Hepatocyte (in vitro differentiated cells): ENCODE results near the gene CLP1. TPM values are rescaled to one million over a fixed set of nuclear protein-coding genes. Genes with fewer than 3 reads are reported as not detected.
A peak's percentile ranks its signal among the peaks of the same experiment; 100 is the strongest.

Source experiments
- DNase-seq: peaks from one replicate; pipeline ENCODE4 v3.0.0-alpha.2; 2016; ENCODE audit warnings: low spot score
- H2AFZ ChIP-seq: fragments of 200-600 bp; sonication (generic); 2 replicates; pipeline ENCODE4 v1.6.0; 2016; ENCODE audit warnings: antibody characterized with exemption, mild to moderate bottlenecking
- H3K27ac ChIP-seq: fragments of 200-600 bp; sonication (generic); 2 replicates; pipeline ENCODE4 v1.5.1; 2016; ENCODE audit warnings: mild to moderate bottlenecking
- H3K27me3 ChIP-seq: fragments of 200-600 bp; sonication (generic); 2 replicates; pipeline ENCODE4 v1.6.1; 2016
- H3K36me3 ChIP-seq: fragments of 200-600 bp; sonication (generic); replicated peaks from 2 replicates; pipeline ENCODE4 v1.5.1; 2016; ENCODE audit warnings: low read depth; ENCODE audit not compliant: insufficient read depth
- H3K4me1 ChIP-seq: fragments of 200-600 bp; sonication (generic); 2 replicates; pipeline ENCODE4 v1.5.1; 2016; ENCODE audit warnings: mild to moderate bottlenecking, moderate library complexity; ENCODE audit not compliant: insufficient read depth
- H3K4me2 ChIP-seq: fragments of 200-600 bp; sonication (generic); 2 replicates; pipeline ENCODE4 v1.6.0; 2016
- H3K4me3 ChIP-seq: fragments of 200-600 bp; sonication (generic); 2 replicates; pipeline ENCODE4 v1.5.1; 2016; ENCODE audit warnings: mild to moderate bottlenecking
- H3K79me2 ChIP-seq: fragments of 200-600 bp; sonication (generic); 2 replicates; pipeline ENCODE4 v1.6.0; 2017; ENCODE audit warnings: mild to moderate bottlenecking
- H3K9me2 ChIP-seq: fragments of 200-600 bp; sonication (generic); replicated peaks from 2 replicates; pipeline ENCODE4 v1.6.0; 2017; ENCODE audit warnings: mild to moderate bottlenecking; ENCODE audit not compliant: insufficient read depth
- H3K9me3 ChIP-seq: fragments of 200-600 bp; sonication (generic); 2 replicates; pipeline ENCODE4 v1.5.1; 2016; ENCODE audit warnings: low read depth, mild to moderate bottlenecking
- H4K20me1 ChIP-seq: fragments of 200-600 bp; sonication (generic); 2 replicates; pipeline ENCODE4 v1.6.0; 2016; ENCODE audit warnings: mild to moderate bottlenecking; ENCODE audit not compliant: insufficient read depth, poor library complexity, severe bottlenecking
- CTCF ChIP-seq: fragments of 200-600 bp; sonication (generic); IDR thresholded peaks from 2 replicates; pipeline ENCODE4 v1.5.1; 2016; ENCODE audit warnings: antibody characterized with exemption, mild to moderate bottlenecking; ENCODE audit not compliant: poor library complexity
- EZH2 ChIP-seq: fragments of 200-600 bp; sonication (generic); IDR thresholded peaks from 2 replicates; pipeline ENCODE4 v1.6.1; 2016; ENCODE audit warnings: antibody characterized with exemption, mild to moderate bottlenecking, borderline replicate concordance
- EZH2phosphoT487 ChIP-seq: fragments of 200-600 bp; sonication (generic); IDR thresholded peaks from one replicate; pipeline ENCODE4 v1.6.1; 2018; ENCODE audit warnings: antibody characterized with exemption, mild to moderate bottlenecking, low read depth, moderate library complexity; ENCODE audit not compliant: unreplicated experiment, severe bottlenecking
- WGBS: methylation state at CpG from one replicate; pipeline ENCODE4 v1.1.6; 2016; ENCODE audit warnings: low lambda C conversion rate; ENCODE audit errors: missing lambda C conversion rate; 5-methylcytosine and 5-hydroxymethylcytosine counted together
- polyA plus RNA-seq: library from polyadenylated mRNA; unstranded; fragments of >200 nt; fragmentation: Nextera tagmentation; extraction: Ambion mirVana; gene quantifications from 2 replicates; pipeline ENCODE4 v1.2.1, GENCODE V29; 2016
- total RNA-seq: library from RNA; depleted of rRNA; stranded (reverse); fragments of >200 nt; gene quantifications from 2 replicates; pipeline ENCODE4 v1.2.3, GENCODE V29; 2014

CLP1 gene
- total and polyA plus RNA-seq, 2 experiments from 2014 or later, result 15.4 to 18.5 TPM

DNA sequence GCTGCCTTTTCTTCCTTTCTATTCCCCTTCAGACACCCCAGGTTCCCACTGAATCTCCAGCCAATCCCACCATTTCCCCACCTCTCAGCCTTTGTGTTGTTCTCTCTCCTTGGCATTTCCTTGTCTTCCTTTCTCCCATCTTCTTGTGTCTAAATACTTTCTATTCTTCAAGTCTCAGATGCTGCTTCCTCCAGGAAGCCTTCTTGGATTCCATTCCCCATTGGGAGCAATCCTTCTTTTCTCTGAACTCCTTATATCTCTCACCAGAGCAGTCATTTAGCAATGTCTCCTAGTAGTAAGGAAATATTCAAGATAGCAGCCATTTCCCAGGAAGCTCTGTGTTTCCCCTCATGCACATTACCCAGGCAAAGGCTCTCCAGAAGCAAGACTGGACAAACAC is 23.3 kb upstream of the CLP1 start:
- Histone ChIP-seq H3K9me3 (no peaks in the 10 kb centered on the region), H3K4me2 (no peak overlapping the region), H3K27ac (no peak overlapping the region), H3K4me3 (no peak overlapping the region), H3K27me3 (no peaks in the 10 kb centered on the region), H4K20me1 (no peaks in the 10 kb centered on the region), H3K79me2 (peaks cover 11% of the 10 kb centered on the region), H3K36me3 (no peaks in the 10 kb centered on the region), H3K4me1 (no peaks in the 10 kb centered on the region), H3K9me2 (no peaks in the 10 kb centered on the region), H2AFZ (no peak overlapping the region)
- TF ChIP-seq EZH2, result no peak
- TF ChIP-seq CTCF, result no peak
- no peak for TF ChIP-seq EZH2phosphoT487
- DNase-seq, result no peak

DNA sequence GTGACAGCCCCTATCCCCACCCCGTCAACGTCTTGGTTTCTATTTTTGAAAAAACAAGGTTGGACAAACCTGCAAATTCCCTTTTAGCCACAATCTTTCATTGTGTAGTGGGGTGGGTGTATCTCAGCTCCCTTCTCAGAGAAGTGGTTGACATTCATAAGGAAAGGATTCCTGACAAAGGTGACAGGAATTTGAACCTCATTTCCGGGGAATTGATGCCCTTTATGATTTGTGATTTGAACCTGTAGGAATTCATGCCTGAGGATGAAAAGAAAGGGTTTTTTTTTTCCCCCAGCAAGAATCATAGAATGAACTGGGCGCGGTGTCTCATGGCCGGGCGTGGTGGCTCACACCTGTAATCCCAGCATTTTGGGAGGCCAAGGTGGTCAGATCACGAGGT is 22.3 kb upstream of the CLP1 start:
- TF ChIP-seq EZH2phosphoT487 (no peak), EZH2 (no peak), CTCF (no peak)
- peaks cover 4% of the 10 kb centered on the region for H4K20me1 ChIP-seq
- H3K79me2 ChIP-seq, result peaks cover 16% of the 10 kb centered on the region
- no peak overlapping the region for H3K4me2 ChIP-seq
- 93% methylated on average over 8 of the region's 8 CpGs for WGBS
- no peaks in the 10 kb centered on the region for H3K9me3 ChIP-seq
- DNase-seq, result no peak
- H3K27me3 ChIP-seq, result no peaks in the 10 kb centered on the region
- H3K4me3 ChIP-seq, result no peak overlapping the region
- H3K27ac ChIP-seq, result no peak overlapping the region
- H3K9me2 ChIP-seq, result no peaks in the 10 kb centered on the region
- no peak overlapping the region for H2AFZ ChIP-seq
- H3K36me3 ChIP-seq, result no peaks in the 10 kb centered on the region
- H3K4me1 ChIP-seq, result peaks cover 9% of the 10 kb centered on the region

- no peak for TF ChIP-seq EZH2
- TF ChIP-seq EZH2phosphoT487, result no peak
- no peak for TF ChIP-seq CTCF
- H3K4me1 ChIP-seq, result peaks cover 19% of the 10 kb centered on the region
- H4K20me1 ChIP-seq, result peaks cover 16% of the 10 kb centered on the region
- no peaks in the 10 kb centered on the region for H3K27me3 ChIP-seq
- peak; percentile 58 for DNase-seq
- H3K4me3 ChIP-seq, result peak overlapping the region; percentile 48
- no peaks in the 10 kb centered on the region for H3K9me3 ChIP-seq
- H2AFZ ChIP-seq, result peak overlapping the region; percentile 88
- H3K79me2 ChIP-seq, result peaks cover 29% of the 10 kb centered on the region
- no peaks in the 10 kb centered on the region for H3K9me2 ChIP-seq
- peak overlapping the region; percentile 91 for H3K4me2 ChIP-seq
- H3K36me3 ChIP-seq, result no peaks in the 10 kb centered on the region
- peak overlapping the region; percentile 87 for H3K27ac ChIP-seq
- WGBS, result 10% methylated on average over 18 of the region's 18 CpGs
Measured at GRCh38 chr11:57637626-57638004, 19.9 kb upstream of the CLP1 start.
